ENCODE data around the gene ZNF282. TPM values are rescaled to one million over a fixed set of nuclear protein-coding genes. Genes with fewer than 3 reads are reported as not detected.
A peak's percentile ranks its signal among the peaks of the same experiment; 100 is the strongest.

ZNF282 gene
- total and polyA plus RNA-seq, 12 donors: 6.7 to 19.9 (median 12.3) TPM

GRCh38 chr7:149252378-149252777 is 57.0 kb downstream of the ZNF282 start:
- intact Hi-C loops (cut with DNase I): loop anchor here in 2 of 10 donors (10.0 kb wide), 2 partner anchors 172 to 252 kb away; no protein-coding TSS in a partner anchor

DNA sequence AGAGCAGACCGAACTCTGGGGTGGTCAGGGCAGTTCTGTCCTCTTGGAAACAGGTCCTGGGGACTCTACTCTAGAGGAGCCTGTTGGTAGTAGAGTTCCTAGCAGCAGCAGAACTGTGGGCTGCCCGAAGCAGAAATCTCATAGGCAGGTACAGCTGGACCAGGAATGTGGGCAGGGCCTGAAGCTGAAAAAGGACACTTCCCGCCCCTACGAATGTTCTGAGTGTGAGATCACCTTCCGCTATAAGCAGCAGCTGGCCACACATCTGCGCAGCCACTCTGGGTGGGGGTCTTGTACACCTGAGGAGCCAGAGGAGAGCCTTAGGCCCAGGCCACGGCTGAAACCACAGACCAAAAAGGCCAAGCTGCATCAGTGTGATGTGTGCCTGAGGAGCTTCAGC is 58.3 kb downstream of the ZNF282 start:
- Histone ChIP-seq H3K36me3 (peaks cover 0 to 74% (median 36%) of the 10 kb centered on the region in 9 donors), H3K4me3 (no peak overlapping the region), H3K27ac (no peak overlapping the region), H3K27me3 (no peaks in the 10 kb centered on the region), H3K9me3 (no peaks in the 10 kb centered on the region), H3K4me1 (no peaks in the 10 kb centered on the region)
- DNase-seq: no peak
- peak in 1 of 8 donors; percentile 9 for ATAC-seq
- TF ChIP-seq, protein P1, sequence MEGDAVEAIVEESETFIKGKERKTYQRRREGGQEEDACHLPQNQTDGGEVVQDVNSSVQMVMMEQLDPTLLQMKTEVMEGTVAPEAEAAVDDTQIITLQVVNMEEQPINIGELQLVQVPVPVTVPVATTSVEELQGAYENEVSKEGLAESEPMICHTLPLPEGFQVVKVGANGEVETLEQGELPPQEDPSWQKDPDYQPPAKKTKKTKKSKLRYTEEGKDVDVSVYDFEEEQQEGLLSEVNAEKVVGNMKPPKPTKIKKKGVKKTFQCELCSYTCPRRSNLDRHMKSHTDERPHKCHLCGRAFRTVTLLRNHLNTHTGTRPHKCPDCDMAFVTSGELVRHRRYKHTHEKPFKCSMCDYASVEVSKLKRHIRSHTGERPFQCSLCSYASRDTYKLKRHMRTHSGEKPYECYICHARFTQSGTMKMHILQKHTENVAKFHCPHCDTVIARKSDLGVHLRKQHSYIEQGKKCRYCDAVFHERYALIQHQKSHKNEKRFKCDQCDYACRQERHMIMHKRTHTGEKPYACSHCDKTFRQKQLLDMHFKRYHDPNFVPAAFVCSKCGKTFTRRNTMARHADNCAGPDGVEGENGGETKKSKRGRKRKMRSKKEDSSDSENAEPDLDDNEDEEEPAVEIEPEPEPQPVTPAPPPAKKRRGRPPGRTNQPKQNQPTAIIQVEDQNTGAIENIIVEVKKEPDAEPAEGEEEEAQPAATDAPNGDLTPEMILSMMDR (IDR thresholded peaks at IDR 0.05): no peak
- intact Hi-C loops (cut with DNase I): loop anchor here in 2 of 10 donors (10.0 kb wide), 2 partner anchors 171 to 251 kb away; no protein-coding TSS in a partner anchor
- 85 to 86% methylated on average over 7 of the region's 7 CpGs for WGBS, 2 donors

More at GRCh38 chr7:149252378-149252777, 57.0 kb downstream of the ZNF282 start:
- peaks cover 0 to 79% (median 36%) of the 10 kb centered on the region in 9 donors for H3K36me3 ChIP-seq
- no peaks in the 10 kb centered on the region for H3K9me3 ChIP-seq
- no peak for ATAC-seq
- DNase-seq: no peak
- no peaks in the 10 kb centered on the region for H3K4me1 ChIP-seq
- H3K27me3 ChIP-seq: no peaks in the 10 kb centered on the region
- 93 to 97% methylated on average over 2 of the region's 2 CpGs for WGBS, 2 donors
- no peak overlapping the region for H3K27ac ChIP-seq
- TF ChIP-seq, protein P1 (IDR thresholded peaks at IDR 0.05): no peak
- no peak overlapping the region for H3K4me3 ChIP-seq

DNA sequence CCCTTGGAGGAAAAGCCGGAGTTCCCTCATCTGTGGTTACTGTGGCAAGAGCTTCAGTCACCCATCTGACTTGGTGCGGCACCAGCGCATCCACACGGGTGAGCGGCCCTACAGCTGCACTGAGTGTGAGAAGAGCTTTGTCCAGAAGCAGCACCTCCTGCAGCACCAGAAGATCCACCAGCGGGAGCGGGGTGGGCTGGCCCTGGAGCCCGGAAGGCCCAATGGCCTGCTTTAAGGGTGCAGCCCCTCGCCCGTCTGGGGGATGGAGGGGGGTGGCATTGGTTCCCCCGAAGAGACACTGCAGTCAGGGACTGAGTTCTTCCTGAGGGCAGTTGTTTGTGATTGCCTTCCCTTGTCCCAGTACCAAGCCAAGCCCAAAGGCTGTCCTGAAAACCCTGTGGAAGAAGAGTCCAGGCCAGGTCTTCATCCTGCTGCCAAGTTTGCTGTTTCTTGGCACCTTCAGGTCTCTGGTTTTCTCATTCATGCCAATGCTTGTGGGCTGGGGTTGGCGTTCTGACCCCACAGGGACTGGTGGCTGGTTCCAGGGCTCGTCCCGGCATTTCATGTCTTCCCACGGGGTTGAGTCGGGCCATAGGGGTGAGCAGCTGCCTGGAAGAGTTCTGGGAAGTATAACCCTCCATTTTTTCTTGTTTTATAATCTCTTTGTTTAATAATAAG is 59.0 kb downstream of the ZNF282 start:
- intact Hi-C loops (cut with DNase I): loop anchor here in 2 of 10 donors (10.0 kb wide), 2 partner anchors 170 to 250 kb away; no protein-coding TSS in a partner anchor
- H3K27ac ChIP-seq: no peak overlapping the region
- WGBS, 2 donors: 92 to 95% methylated on average over 16 of the region's 16 CpGs
- peaks cover 0 to 74% (median 36%) of the 10 kb centered on the region in 9 donors for H3K36me3 ChIP-seq
- H3K4me1 ChIP-seq: no peaks in the 10 kb centered on the region
- H3K9me3 ChIP-seq: no peaks in the 10 kb centered on the region
- peak in 1 of 8 donors; percentile 11 for ATAC-seq
- DNase-seq: no peak
- no peak overlapping the region for H3K4me3 ChIP-seq
- no peaks in the 10 kb centered on the region for H3K27me3 ChIP-seq
- TF ChIP-seq, protein P1 (IDR thresholded peaks at IDR 0.05): no peak

DNA sequence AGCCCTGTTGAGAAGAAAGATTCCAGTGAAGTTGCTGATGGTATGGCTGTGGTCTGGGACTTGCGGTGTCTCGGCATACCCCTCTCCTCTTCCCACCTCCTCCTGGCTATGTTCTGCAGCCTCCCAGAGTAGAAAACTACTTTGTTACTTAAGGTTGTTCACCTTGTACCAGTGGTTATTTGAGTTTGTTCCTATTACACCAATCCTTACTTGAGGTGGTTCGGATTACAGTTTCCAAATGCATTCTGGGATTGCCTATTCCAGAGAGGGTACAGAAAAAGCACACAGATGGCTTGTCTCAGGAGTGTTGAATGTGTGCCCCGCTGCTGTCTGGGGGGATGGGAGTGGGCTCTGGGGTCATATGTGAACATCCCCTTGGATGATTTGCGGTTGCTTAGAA is 59.8 kb downstream of the ZNF282 start:
- ATAC-seq (no peak), DNase-seq (no peak)
- WGBS, 2 donors: 81 to 89% methylated on average over 5 of the region's 5 CpGs
- no peak overlapping the region for H3K27ac ChIP-seq
- H3K9me3 ChIP-seq: no peaks in the 10 kb centered on the region
- H3K4me3 ChIP-seq: no peak overlapping the region
- H3K4me1 ChIP-seq: no peaks in the 10 kb centered on the region
- TF ChIP-seq, protein P1 (IDR thresholded peaks at IDR 0.05): no peak
- intact Hi-C loops (cut with DNase I): loop anchor here in 2 of 10 donors (10.0 kb wide), 2 partner anchors 170 to 250 kb away; no protein-coding TSS in a partner anchor
- H3K36me3 ChIP-seq: peaks cover 0 to 68% (median 36%) of the 10 kb centered on the region in 9 donors
- H3K27me3 ChIP-seq: no peaks in the 10 kb centered on the region
